PFSK-1 (cell line): ENCODE results near the gene USP24.

Experiments
- FOXP2 ChIP-seq: optimal IDR thresholded peaks from 2 replicates; pipeline ENCODE3; 2011; ENCODE audit warnings: borderline replicate concordance, control low read depth, inconsistent platforms; ENCODE audit not compliant: insufficient read depth; ENCODE audit errors: extremely low read length, extremely low read depth
- POLR2AphosphoS5 ChIP-seq: IDR thresholded peaks from 2 replicates; pipeline ENCODE4 v1.6.1; 2012; ENCODE audit warnings: low read depth, mild to moderate bottlenecking, control low read depth, low read length, moderate library complexity
- SIN3A ChIP-seq: IDR thresholded peaks from 2 replicates; pipeline ENCODE4 v1.6.1; 2012; ENCODE audit warnings: mild to moderate bottlenecking, low read length, moderate library complexity, borderline replicate concordance; ENCODE audit not compliant: insufficient read depth
- TAF1 ChIP-seq: IDR thresholded peaks from 2 replicates; pipeline ENCODE4 v1.6.1; 2012; ENCODE audit warnings: low read length, control low read depth, borderline replicate concordance; ENCODE audit not compliant: insufficient read depth
- TF ChIP-seq, protein P1 (sequence below), 2 experiments: IDR thresholded peaks; 2 replicates each; pipeline versions ENCODE4 v1.6.1 to v1.8.0; 2011 to 2012; ENCODE audit warnings: low read depth in 2 of 2, low read length in 2 of 2, control low read depth in 1 of 2, inconsistent platforms in 1 of 2, mild to moderate bottlenecking in 1 of 2, moderate library complexity in 1 of 2; ENCODE audit not compliant: insufficient read depth in 1 of 2

- TF ChIP-seq POLR2AphosphoS5 (no peak), TAF1 (no peak), SIN3A (no peak), FOXP2 (no peak)
- TF ChIP-seq, protein P1, sequence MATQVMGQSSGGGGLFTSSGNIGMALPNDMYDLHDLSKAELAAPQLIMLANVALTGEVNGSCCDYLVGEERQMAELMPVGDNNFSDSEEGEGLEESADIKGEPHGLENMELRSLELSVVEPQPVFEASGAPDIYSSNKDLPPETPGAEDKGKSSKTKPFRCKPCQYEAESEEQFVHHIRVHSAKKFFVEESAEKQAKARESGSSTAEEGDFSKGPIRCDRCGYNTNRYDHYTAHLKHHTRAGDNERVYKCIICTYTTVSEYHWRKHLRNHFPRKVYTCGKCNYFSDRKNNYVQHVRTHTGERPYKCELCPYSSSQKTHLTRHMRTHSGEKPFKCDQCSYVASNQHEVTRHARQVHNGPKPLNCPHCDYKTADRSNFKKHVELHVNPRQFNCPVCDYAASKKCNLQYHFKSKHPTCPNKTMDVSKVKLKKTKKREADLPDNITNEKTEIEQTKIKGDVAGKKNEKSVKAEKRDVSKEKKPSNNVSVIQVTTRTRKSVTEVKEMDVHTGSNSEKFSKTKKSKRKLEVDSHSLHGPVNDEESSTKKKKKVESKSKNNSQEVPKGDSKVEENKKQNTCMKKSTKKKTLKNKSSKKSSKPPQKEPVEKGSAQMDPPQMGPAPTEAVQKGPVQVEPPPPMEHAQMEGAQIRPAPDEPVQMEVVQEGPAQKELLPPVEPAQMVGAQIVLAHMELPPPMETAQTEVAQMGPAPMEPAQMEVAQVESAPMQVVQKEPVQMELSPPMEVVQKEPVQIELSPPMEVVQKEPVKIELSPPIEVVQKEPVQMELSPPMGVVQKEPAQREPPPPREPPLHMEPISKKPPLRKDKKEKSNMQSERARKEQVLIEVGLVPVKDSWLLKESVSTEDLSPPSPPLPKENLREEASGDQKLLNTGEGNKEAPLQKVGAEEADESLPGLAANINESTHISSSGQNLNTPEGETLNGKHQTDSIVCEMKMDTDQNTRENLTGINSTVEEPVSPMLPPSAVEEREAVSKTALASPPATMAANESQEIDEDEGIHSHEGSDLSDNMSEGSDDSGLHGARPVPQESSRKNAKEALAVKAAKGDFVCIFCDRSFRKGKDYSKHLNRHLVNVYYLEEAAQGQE (IDR thresholded peaks at IDR 0.05; ENCODE audit: insufficient read depth in 1 of 2, low read depth in 2 of 2, low read length in 2 of 2), result no peak
Measured at GRCh38 chr1:55168353-55168752, 46.8 kb downstream of the USP24 start.
